ENCODE results near the gene AP3D1. TPM values are rescaled to one million over a fixed set of nuclear protein-coding genes. Genes with fewer than 3 reads are reported as not detected.
"Not testable (repeated sequence)": the region's sequence is repeated elsewhere in the genome, so short reads cannot be mapped to it uniquely, and the experiment has no call there.

The AP3D1 gene
- total and polyA plus RNA-seq, 9 of the 15 experiments (the other 6 are each of a cell fraction or from before 2014, with no cell fraction given) = 1.2 to 86.1 (median 35.9) TPM

- peak overlapping the region in 1 of 2 experiments; percentile 75; a peak in 1 of 4 replicates for H3K9ac ChIP-seq (ENCODE audit: insufficient read depth in 1 of 2, low read depth in 2 of 2, low read length in 2 of 2)
- CTCF ChIA-PET (ENCODE audit: low intra/inter-chr PET ratio); H3K9me3 ChIP-seq (replicated peaks; ENCODE audit: control insufficient read depth, insufficient read depth, low read depth, low read length); H3K4me3 ChIP-seq; in situ Hi-C loops (cut with MboI); H3K27me3 ChIP-seq (ENCODE audit: control insufficient read depth in 2 of 2, insufficient read depth in 2 of 2, low read length in 2 of 2); H3K9me1 ChIP-seq (ENCODE audit: control insufficient read depth, insufficient read depth, low read length); H2AFZ ChIP-seq (ENCODE audit: low read depth, low read length); H4K20me1 ChIP-seq (replicated peaks; ENCODE audit: control insufficient read depth, insufficient read depth, low read length); BruUV-seq (replicated peaks): not testable (repeated sequence)
- POLR2A ChIA-PET = interaction anchor here (0.7 to 1.0 kb wide), 3 partner anchors 9 to 38 kb away, joined by 3 to 4 read pairs (median 3); no protein-coding TSS in a partner anchor
- 38% methylated on average over 13 of the region's 13 CpGs for WGBS (ENCODE audit: insufficient coverage, low coverage, missing lambda C conversion rate)
- H3K36me3 ChIP-seq (ENCODE audit: control insufficient read depth, insufficient read depth, low read length) = peaks cover 16% of the 10 kb centered on the region; the same call in 2 of the 3 replicates
- H3K79me2 ChIP-seq (ENCODE audit: control insufficient read depth, insufficient read depth, low read length) = peaks cover 21% of the 10 kb centered on the region
- intact Hi-C loops (cut with micrococcal nuclease) = loop anchor here (5.0 kb wide), 1 partner anchor 70 kb away; the partner anchor contains the start of gene BTBD2
- peak; percentile 69 for FAIRE-seq
- ATAC-seq = peak; percentile 54
- H3K4me2 ChIP-seq (ENCODE audit: insufficient read depth, low read length) = peak overlapping the region; percentile 40
- peak overlapping the region; percentile 62 for H3K27ac ChIP-seq (ENCODE audit: extremely low read depth, low read depth, low read length)
- peaks cover 37 to 60% of the 10 kb centered on the region in 2 experiments; a peak in 4 of 5 replicates for H3K4me1 ChIP-seq (replicated peaks in 1 of 2; ENCODE audit: control insufficient read depth in 2 of 2, insufficient read depth in 2 of 2, low read length in 2 of 2)
- peak; percentile 52 to 71 (median 58) for DNase-seq (ENCODE audit: extremely low read depth in 1 of 4, low spot score in 3 of 4)
- TF ChIP-seq NFIC (IDR thresholded peaks at IDR 0.05) (0 out of 2 replicates have a peak, but pooled peaks have one; percentile 12), SMARCA4 (IDR thresholded peaks at IDR 0.05) (peak; percentile 67; the same call in 1 of the 2 replicates), HNRNPLL (IDR thresholded peaks at IDR 0.05; ENCODE audit: low read depth, low read length, poor library complexity, severe bottlenecking) (peak; percentile 47), CREM (IDR thresholded peaks at IDR 0.05; ENCODE audit: low read depth) (peak; percentile 49; the same call in 1 of the 2 replicates), ZNF121 (CRISPR knock-in tag; conservative IDR thresholded peaks at IDR 0.05) (peak; percentile 100), ZNF318 (IDR thresholded peaks at IDR 0.05; ENCODE audit: borderline replicate concordance in 1 of 2, low read depth in 1 of 2) (0 out of 4 replicates have a peak, but pooled peaks of 1 of the 2 experiments have one; percentile 38), EP400 (IDR thresholded peaks at IDR 0.05) (peak; percentile 28; the same call in 1 of the 2 replicates), JUND (IDR thresholded peaks at IDR 0.05; ENCODE audit: borderline replicate concordance, low read depth, low read length) (peak; percentile 76), JUND (tag; IDR thresholded peaks at IDR 0.05; ENCODE audit: borderline replicate concordance, low read depth, low read length) (peak; percentile 71; the same call in 2 of the 3 replicates), TBL1XR1 (IDR thresholded peaks at IDR 0.05; ENCODE audit: low read length in 2 of 2) (0 out of 4 replicates have a peak, but pooled peaks of 1 of the 2 experiments have one; percentile 17), CXXC5 (CRISPR knock-in tag; IDR thresholded peaks at IDR 0.05) (peak; percentile 58)
Measured at GRCh38 chr19:2086695-2087620, 64.4 kb downstream of the AP3D1 start.
